Adrenal gland (tissue), 12 donors: ENCODE data around the gene ADSS2. TPM values are rescaled to one million over a fixed set of nuclear protein-coding genes. Genes with fewer than 3 reads are reported as not detected.

Source experiments
- DNase-seq, 7 donors: peaks; one replicate each; pipeline ENCODE4 v3.0.0-alpha.2; 2019 to 2020
- H3K27ac ChIP-seq, 5 donors: fragments of 200-600 bp; sonication (generic) in 4 of 5; 1 replicate in 3 of 5; 2 replicates in 2 of 5; pipeline versions ENCODE4 v1.5.1 to v1.8.0; 2016 to 2020; ENCODE audit warnings: mild to moderate bottlenecking in 1 of 5
- H3K27me3 ChIP-seq: fragments of 200-600 bp; 2 replicates; pipeline ENCODE4 v1.8.0; 2021
- H3K36me3 ChIP-seq, 2 donors: fragments of 200-600 bp; replicated peaks in 1 of 2; 1 replicate in 1 of 2; 2 replicates in 1 of 2; pipeline versions ENCODE4 v1.5.1 to v1.8.0; 2018 to 2022
- H3K4me1 ChIP-seq, 2 donors: fragments of 200-600 bp; replicated peaks in 1 of 2; 1 replicate in 1 of 2; 2 replicates in 1 of 2; pipeline versions ENCODE4 v1.5.1 to v1.8.0; 2018 to 2021
- H3K4me3 ChIP-seq, 4 donors: fragments of 200-600 bp; sonication (generic) in 3 of 4; one replicate each; pipeline ENCODE4 v1.5.1; 2016 to 2018
- H3K9me3 ChIP-seq, 3 donors: fragments of 200-600 bp; sonication (generic) in 1 of 3; replicated peaks in 1 of 3; 1 replicate in 2 of 3; 2 replicates in 1 of 3; pipeline versions ENCODE4 v1.5.1 to v1.8.0; 2016 to 2021
- POLR2A ChIP-seq, 2 donors: fragments of 450-650 bp; IDR thresholded peaks; one replicate each; pipeline ENCODE4 v1.6.1; 2017; ENCODE audit warnings: antibody characterized with exemption in 2 of 2, mild to moderate bottlenecking in 2 of 2, moderate library complexity in 1 of 2
- WGBS, 4 donors: extraction: QIAGEN DNeasy Blood & Tissue Kit in 2 of 4; methylation state at CpG; one replicate each; pipeline versions ENCODE4 v1.1.5 to v1.1.7; 2013 to 2017; 5-methylcytosine and 5-hydroxymethylcytosine counted together
- intact Hi-C, 2 donors: fragments of 100-400 bp; cut with DNase I; formaldehyde crosslinking; loops; one replicate each; pipeline versions ENCODE4 v1.14.1 to v1.15.0; 2022 to 2023
- polyA plus RNA-seq, 3 donors: library from polyadenylated mRNA; stranded (reverse); fragments of 200-250 nt in 2 of 3; fragments of 350-450 nt in 1 of 3; fragmentation: Illumina TruSeq in 1 of 3; extraction: RNeasy Lipid Tissue Mini Kit (QIAGEN cat#74804) in 1 of 3; gene quantifications; one replicate each; pipeline ENCODE4 v1.2.3, GENCODE V29; 2013 to 2014
- total RNA-seq, 9 donors: library from RNA; depleted of rRNA in 4 of 9; stranded (reverse); fragments of >200 nt in 4 of 9; fragments of 120-200 nt in 1 of 9; fragmentation: NEBNext Ultra II Directional in 1 of 9; extraction: Animal tissue kit (Norgen Biotek cat#: 25700) in 1 of 9; gene quantifications; one replicate each; pipeline versions ENCODE4 v1.1.0 to v1.2.4, GENCODE V29; 2013 to 2023
- TF ChIP-seq, protein P1 (sequence below), 6 experiments: fragments of 450-650 bp in 4 of 6; fragments of 200-600 bp in 2 of 6; sonication (generic) in 1 of 6; IDR thresholded peaks; 1 replicate in 5 of 6; 2 replicates in 1 of 6; pipeline versions ENCODE4 v1.5.1 to v1.8.0; 2016 to 2021; ENCODE audit warnings: antibody characterized with exemption in 6 of 6, mild to moderate bottlenecking in 2 of 6, moderate library complexity in 1 of 6
- donor health status: healthy with polysubstance abuse.
- donor health status: Bipolar disorder and iron deficiency.
- donor health status: DM: yes; HTN: yes; CAD: no.
- donor health status: DM: no; HTN: no; CAD: no.
- donor health status: DM: no; HTN: no; CAD: no.
- donor health status: DM: yes; HTN: yes; CAD: no.

ADSS2 gene
- total and polyA plus RNA-seq, 12 donors = 13.5 to 49.0 (median 27.0) TPM

GRCh38 chr1:244429818-244430217, 21.9 kb downstream of the ADSS2 start:
- Histone ChIP-seq H3K27me3 (no peaks in the 10 kb centered on the region), H3K9me3 (no peaks in the 10 kb centered on the region), H3K36me3 (peaks cover 0 to 6% of the 10 kb centered on the region in 2 donors), H3K4me1 (no peaks in the 10 kb centered on the region), H3K4me3 (no peak overlapping the region), H3K27ac (no peak overlapping the region)
- DNase-seq = no peak
- 76 to 98% (median 79%) methylated on average over 3 of the region's 3 CpGs for WGBS, 4 donors
- intact Hi-C loops = no loop called here
- TF ChIP-seq, protein P1, sequence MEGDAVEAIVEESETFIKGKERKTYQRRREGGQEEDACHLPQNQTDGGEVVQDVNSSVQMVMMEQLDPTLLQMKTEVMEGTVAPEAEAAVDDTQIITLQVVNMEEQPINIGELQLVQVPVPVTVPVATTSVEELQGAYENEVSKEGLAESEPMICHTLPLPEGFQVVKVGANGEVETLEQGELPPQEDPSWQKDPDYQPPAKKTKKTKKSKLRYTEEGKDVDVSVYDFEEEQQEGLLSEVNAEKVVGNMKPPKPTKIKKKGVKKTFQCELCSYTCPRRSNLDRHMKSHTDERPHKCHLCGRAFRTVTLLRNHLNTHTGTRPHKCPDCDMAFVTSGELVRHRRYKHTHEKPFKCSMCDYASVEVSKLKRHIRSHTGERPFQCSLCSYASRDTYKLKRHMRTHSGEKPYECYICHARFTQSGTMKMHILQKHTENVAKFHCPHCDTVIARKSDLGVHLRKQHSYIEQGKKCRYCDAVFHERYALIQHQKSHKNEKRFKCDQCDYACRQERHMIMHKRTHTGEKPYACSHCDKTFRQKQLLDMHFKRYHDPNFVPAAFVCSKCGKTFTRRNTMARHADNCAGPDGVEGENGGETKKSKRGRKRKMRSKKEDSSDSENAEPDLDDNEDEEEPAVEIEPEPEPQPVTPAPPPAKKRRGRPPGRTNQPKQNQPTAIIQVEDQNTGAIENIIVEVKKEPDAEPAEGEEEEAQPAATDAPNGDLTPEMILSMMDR (IDR thresholded peaks at IDR 0.05) = no peak
- no peak for TF ChIP-seq POLR2A (IDR thresholded peaks at IDR 0.05)

DNA sequence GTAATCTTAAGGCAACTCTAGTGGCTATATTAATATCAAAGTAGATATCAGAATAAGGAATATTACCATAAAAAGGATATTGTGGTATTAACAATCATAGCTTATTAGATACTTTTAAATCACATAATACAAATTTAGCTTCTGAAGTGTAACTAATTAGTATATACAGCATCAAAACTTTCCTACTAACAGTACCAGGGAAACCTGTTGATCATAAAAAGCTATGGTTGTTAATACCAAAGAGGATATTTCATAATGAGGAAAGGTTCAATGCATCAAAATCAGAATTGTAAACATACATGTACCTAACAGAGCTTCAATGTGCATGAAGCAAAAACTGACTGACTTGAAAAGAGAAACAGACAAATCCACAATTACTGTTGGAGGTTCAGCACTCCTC, 24.1 kb downstream of the ADSS2 start:
- peaks cover 0 to 12% of the 10 kb centered on the region in 2 donors for H3K36me3 ChIP-seq
- TF ChIP-seq POLR2A (IDR thresholded peaks at IDR 0.05) = no peak
- TF ChIP-seq, protein P1 (IDR thresholded peaks at IDR 0.05) = no peak
- intact Hi-C loops = no loop called here
- H3K27me3 ChIP-seq = no peaks in the 10 kb centered on the region
- no peak for DNase-seq
- H3K4me1 ChIP-seq = no peaks in the 10 kb centered on the region
- H3K27ac ChIP-seq = no peak overlapping the region
- no peak overlapping the region for H3K4me3 ChIP-seq
- H3K9me3 ChIP-seq = no peaks in the 10 kb centered on the region

DNA sequence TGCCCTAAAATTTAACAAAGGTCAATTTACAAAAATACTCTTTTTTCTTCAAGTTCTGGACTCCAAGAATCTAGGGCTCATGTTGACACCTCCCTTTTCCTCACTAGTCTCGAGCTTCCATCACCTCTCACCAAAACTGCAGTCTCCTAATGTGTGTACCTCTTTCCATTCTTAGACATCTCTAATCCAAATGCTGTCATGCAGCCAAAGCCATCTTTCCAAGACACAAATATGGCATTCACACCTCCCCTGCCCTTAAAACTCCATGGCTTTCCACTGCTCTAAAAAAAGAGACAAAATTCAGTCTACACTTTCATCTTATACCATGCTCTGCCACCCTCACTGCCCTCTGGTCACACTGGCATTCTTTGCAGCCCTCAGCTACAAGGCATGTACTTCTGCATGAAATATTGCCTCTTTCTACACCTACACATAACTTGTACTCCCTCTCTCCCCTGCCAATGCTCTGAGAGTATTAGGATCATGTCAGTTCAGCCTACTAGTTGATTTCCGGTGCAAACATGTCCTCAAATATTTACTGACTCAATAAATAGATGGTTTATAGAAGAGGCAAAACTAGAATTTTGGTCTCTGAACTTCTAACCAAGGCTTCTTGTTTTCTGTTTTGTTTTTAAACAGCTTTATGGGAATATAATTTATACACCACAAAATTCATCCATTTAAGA, 26.9 kb downstream of the ADSS2 start:
- intact Hi-C loops = no loop called here
- TF ChIP-seq, protein P1 (IDR thresholded peaks at IDR 0.05) = no peak
- TF ChIP-seq POLR2A (IDR thresholded peaks at IDR 0.05) = no peak
- Histone ChIP-seq H3K4me1 (no peaks in the 10 kb centered on the region), H3K36me3 (peaks cover 0 to 15% of the 10 kb centered on the region in 2 donors), H3K9me3 (no peaks in the 10 kb centered on the region), H3K4me3 (no peak overlapping the region), H3K27me3 (no peaks in the 10 kb centered on the region), H3K27ac (no peak overlapping the region)
- no peak for DNase-seq
- 94 to 99% (median 97%) methylated on average over 2 of the region's 2 CpGs for WGBS, 4 donors

DNA sequence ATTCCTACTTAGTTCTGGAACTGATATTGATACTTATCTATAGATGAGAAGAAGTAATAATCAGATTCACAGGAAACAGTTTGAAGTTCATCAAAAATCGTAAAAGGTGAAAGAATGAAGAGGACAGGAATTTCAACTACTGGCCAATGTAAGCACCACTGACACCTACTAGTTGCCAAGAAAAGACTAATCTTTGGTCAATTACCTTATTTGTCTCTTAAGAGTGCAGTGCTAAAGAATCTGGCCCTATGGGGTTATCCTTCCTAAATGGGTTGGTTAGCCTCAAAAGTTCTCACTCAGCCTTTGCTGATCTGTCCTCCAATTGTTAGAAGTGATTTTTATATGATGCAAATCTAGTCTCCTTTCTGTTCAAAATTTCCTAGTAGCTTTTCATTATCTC, 29.5 kb downstream of the ADSS2 start:
- H3K4me3 ChIP-seq = no peak overlapping the region
- no peak for DNase-seq
- no peaks in the 10 kb centered on the region for H3K9me3 ChIP-seq
- WGBS, 4 donors = 83 to 93% (median 87%) methylated on average over 1 of the region's 1 CpG
- intact Hi-C loops = no loop called here
- H3K36me3 ChIP-seq = peaks cover 0 to 38% of the 10 kb centered on the region in 2 donors
- H3K27ac ChIP-seq = no peak overlapping the region
- TF ChIP-seq, protein P1 (IDR thresholded peaks at IDR 0.05) = no peak
- TF ChIP-seq POLR2A (IDR thresholded peaks at IDR 0.05) = no peak
- H3K4me1 ChIP-seq = no peaks in the 10 kb centered on the region
- H3K27me3 ChIP-seq = no peaks in the 10 kb centered on the region
